GM12878 (cell line): ENCODE results near the gene SHC1. TPM values are rescaled to one million over a fixed set of nuclear protein-coding genes. Genes with fewer than 3 reads are reported as not detected.
A peak's percentile ranks its signal among the peaks of the same experiment; 100 is the strongest.

Source experiments
- ATF2 ChIP-seq: IDR thresholded peaks from 2 replicates; pipeline ENCODE4 v1.6.1; 2012; ENCODE audit warnings: low read length, inconsistent platforms
- EED ChIP-seq: sonication (generic); IDR thresholded peaks from 2 replicates; pipeline ENCODE4 v1.6.1; 2016; ENCODE audit warnings: antibody characterized with exemption, low read depth
- ETV6 ChIP-seq, 2 experiments: fragments of 450-650 bp in 1 of 2; IDR thresholded peaks in 1 of 2; conservative IDR thresholded peaks in 1 of 2; 2 replicates each; pipeline ENCODE4 v1.6.1; 2014; ENCODE audit warnings: antibody characterized with exemption in 1 of 2, borderline replicate concordance in 1 of 2, low read depth in 1 of 2, mild to moderate bottlenecking in 1 of 2, moderate library complexity in 1 of 2
- MEF2A ChIP-seq: IDR thresholded peaks from 2 replicates; pipeline ENCODE4 v1.6.1; 2011; ENCODE audit warnings: low read depth, mild to moderate bottlenecking, low read length, moderate library complexity; ENCODE audit not compliant: insufficient read depth
- SIN3A ChIP-seq: IDR thresholded peaks from 2 replicates; pipeline ENCODE4 v1.6.1; 2012; ENCODE audit warnings: low read depth, low read length, improper control_type of control experiment
- SIX5 ChIP-seq: IDR thresholded peaks from 2 replicates; pipeline ENCODE4 v1.6.1; 2011; ENCODE audit warnings: mild to moderate bottlenecking, low read depth, low read length, moderate library complexity; ENCODE audit not compliant: severe bottlenecking
- SMAD5 ChIP-seq: IDR thresholded peaks from 2 replicates; pipeline ENCODE4 v1.6.1; 2016; ENCODE audit warnings: antibody characterized with exemption, low read depth
- TCF12 ChIP-seq: IDR thresholded peaks from 2 replicates; pipeline ENCODE4 v1.6.1; 2011; ENCODE audit warnings: low read depth, mild to moderate bottlenecking, low read length
- ZNF217 ChIP-seq: fragments of 450-650 bp; IDR thresholded peaks from 2 replicates; pipeline ENCODE4 v1.6.1; 2017; ENCODE audit warnings: antibody characterized with exemption, mild to moderate bottlenecking
- polyA plus RNA-seq, 11 experiments: library from polyadenylated mRNA; depleted of rRNA in 4 of 11; unstranded in 6 of 11; stranded (reverse) in 5 of 11; fragments of >200 nt; fragmentation: Nextera tagmentation in 4 of 11; fragmentation: Illumina TruSeq in 1 of 11; extraction: Ambion mirVana in 4 of 11; extraction: Trizol in 1 of 11; gene quantifications; 1 replicate in 1 of 11; 2 replicates in 10 of 11; pipeline versions ENCODE4 v1.2.1 to v1.2.3, GENCODE V29; 2011 to 2016; ENCODE audit warnings: inconsistent platforms in 2 of 11, missing spikeins in 2 of 11, low read depth in 1 of 11
- total RNA-seq, 4 experiments: library from RNA; depleted of rRNA in 3 of 4; stranded (reverse); fragments of >200 nt in 3 of 4; fragmentation: Illumina TruSeq in 1 of 4; extraction: Trizol in 1 of 4; gene quantifications; 2 replicates each; pipeline versions ENCODE4 v1.2.1 to v1.2.3, GENCODE V29; 2013 to 2021
- TF ChIP-seq, protein P1 (sequence below): fragments of 450-650 bp; formaldehyde crosslinking; IDR thresholded peaks from 2 replicates; pipeline ENCODE4 v1.4.0; 2020; ENCODE audit warnings: mild to moderate bottlenecking, moderate library complexity
- TF ChIP-seq, protein P2 (sequence below): fragments of 150-350 bp; IDR thresholded peaks from 2 replicates; pipeline ENCODE4 v1.6.1; 2016; ENCODE audit warnings: low read depth, low read length
- TF ChIP-seq, protein P3 (sequence below): IDR thresholded peaks from 2 replicates; pipeline ENCODE4 v1.6.1; 2011; ENCODE audit warnings: borderline replicate concordance, low read depth, mild to moderate bottlenecking, moderate library complexity, mixed read lengths, low read length; ENCODE audit not compliant: insufficient read depth; ENCODE audit errors: extremely low read length
- TF ChIP-seq, protein P4 (sequence below): fragments of 450-650 bp; IDR thresholded peaks from 2 replicates; pipeline ENCODE4 v1.6.1; 2016; ENCODE audit warnings: mild to moderate bottlenecking, moderate library complexity, borderline replicate concordance

The SHC1 gene
- total and polyA plus RNA-seq, 10 of the 15 experiments (the other 5 are each of a cell fraction or from before 2014, with no cell fraction given): 2.6 to 49.3 (median 25.2) TPM

GRCh38 chr1:155017041-155017945, 46.7 kb upstream of the SHC1 start (continued):
- TF ChIP-seq ATF2 (no peak), SIN3A (peak; percentile 65; the same call in 1 of the 2 replicates), ZNF217 (0 out of 2 replicates have a peak, but pooled peaks have one; percentile 62), SMAD5 (no peak), EED (peak; percentile 76; the same call in 1 of the 2 replicates), MEF2A (0 out of 2 replicates have a peak, but pooled peaks have one; percentile 46), ETV6 (conservative IDR thresholded peaks at IDR 0.05 in 1 of 2, IDR thresholded peaks at IDR 0.05 in 1 of 2; ENCODE audit: borderline replicate concordance in 1 of 2, low read depth in 1 of 2) (peak in 1 of 2 experiments; percentile 35; a peak in 1 of 4 replicates), TCF12 (peak; percentile 80), SIX5 (no peak)
- TF ChIP-seq, protein P1, sequence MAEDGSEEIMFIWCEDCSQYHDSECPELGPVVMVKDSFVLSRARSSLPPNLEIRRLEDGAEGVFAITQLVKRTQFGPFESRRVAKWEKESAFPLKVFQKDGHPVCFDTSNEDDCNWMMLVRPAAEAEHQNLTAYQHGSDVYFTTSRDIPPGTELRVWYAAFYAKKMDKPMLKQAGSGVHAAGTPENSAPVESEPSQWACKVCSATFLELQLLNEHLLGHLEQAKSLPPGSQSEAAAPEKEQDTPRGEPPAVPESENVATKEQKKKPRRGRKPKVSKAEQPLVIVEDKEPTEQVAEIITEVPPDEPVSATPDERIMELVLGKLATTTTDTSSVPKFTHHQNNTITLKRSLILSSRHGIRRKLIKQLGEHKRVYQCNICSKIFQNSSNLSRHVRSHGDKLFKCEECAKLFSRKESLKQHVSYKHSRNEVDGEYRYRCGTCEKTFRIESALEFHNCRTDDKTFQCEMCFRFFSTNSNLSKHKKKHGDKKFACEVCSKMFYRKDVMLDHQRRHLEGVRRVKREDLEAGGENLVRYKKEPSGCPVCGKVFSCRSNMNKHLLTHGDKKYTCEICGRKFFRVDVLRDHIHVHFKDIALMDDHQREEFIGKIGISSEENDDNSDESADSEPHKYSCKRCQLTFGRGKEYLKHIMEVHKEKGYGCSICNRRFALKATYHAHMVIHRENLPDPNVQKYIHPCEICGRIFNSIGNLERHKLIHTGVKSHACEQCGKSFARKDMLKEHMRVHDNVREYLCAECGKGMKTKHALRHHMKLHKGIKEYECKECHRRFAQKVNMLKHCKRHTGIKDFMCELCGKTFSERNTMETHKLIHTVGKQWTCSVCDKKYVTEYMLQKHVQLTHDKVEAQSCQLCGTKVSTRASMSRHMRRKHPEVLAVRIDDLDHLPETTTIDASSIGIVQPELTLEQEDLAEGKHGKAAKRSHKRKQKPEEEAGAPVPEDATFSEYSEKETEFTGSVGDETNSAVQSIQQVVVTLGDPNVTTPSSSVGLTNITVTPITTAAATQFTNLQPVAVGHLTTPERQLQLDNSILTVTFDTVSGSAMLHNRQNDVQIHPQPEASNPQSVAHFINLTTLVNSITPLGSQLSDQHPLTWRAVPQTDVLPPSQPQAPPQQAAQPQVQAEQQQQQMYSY (CRISPR knock-in tag): no peak
- TF ChIP-seq, protein P2, sequence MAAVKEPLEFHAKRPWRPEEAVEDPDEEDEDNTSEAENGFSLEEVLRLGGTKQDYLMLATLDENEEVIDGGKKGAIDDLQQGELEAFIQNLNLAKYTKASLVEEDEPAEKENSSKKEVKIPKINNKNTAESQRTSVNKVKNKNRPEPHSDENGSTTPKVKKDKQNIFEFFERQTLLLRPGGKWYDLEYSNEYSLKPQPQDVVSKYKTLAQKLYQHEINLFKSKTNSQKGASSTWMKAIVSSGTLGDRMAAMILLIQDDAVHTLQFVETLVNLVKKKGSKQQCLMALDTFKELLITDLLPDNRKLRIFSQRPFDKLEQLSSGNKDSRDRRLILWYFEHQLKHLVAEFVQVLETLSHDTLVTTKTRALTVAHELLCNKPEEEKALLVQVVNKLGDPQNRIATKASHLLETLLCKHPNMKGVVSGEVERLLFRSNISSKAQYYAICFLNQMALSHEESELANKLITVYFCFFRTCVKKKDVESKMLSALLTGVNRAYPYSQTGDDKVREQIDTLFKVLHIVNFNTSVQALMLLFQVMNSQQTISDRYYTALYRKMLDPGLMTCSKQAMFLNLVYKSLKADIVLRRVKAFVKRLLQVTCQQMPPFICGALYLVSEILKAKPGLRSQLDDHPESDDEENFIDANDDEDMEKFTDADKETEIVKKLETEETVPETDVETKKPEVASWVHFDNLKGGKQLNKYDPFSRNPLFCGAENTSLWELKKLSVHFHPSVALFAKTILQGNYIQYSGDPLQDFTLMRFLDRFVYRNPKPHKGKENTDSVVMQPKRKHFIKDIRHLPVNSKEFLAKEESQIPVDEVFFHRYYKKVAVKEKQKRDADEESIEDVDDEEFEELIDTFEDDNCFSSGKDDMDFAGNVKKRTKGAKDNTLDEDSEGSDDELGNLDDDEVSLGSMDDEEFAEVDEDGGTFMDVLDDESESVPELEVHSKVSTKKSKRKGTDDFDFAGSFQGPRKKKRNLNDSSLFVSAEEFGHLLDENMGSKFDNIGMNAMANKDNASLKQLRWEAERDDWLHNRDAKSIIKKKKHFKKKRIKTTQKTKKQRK: no peak
- TF ChIP-seq, protein P3, sequence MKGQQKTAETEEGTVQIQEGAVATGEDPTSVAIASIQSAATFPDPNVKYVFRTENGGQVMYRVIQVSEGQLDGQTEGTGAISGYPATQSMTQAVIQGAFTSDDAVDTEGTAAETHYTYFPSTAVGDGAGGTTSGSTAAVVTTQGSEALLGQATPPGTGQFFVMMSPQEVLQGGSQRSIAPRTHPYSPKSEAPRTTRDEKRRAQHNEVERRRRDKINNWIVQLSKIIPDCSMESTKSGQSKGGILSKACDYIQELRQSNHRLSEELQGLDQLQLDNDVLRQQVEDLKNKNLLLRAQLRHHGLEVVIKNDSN: no peak
- TF ChIP-seq, protein P4, sequence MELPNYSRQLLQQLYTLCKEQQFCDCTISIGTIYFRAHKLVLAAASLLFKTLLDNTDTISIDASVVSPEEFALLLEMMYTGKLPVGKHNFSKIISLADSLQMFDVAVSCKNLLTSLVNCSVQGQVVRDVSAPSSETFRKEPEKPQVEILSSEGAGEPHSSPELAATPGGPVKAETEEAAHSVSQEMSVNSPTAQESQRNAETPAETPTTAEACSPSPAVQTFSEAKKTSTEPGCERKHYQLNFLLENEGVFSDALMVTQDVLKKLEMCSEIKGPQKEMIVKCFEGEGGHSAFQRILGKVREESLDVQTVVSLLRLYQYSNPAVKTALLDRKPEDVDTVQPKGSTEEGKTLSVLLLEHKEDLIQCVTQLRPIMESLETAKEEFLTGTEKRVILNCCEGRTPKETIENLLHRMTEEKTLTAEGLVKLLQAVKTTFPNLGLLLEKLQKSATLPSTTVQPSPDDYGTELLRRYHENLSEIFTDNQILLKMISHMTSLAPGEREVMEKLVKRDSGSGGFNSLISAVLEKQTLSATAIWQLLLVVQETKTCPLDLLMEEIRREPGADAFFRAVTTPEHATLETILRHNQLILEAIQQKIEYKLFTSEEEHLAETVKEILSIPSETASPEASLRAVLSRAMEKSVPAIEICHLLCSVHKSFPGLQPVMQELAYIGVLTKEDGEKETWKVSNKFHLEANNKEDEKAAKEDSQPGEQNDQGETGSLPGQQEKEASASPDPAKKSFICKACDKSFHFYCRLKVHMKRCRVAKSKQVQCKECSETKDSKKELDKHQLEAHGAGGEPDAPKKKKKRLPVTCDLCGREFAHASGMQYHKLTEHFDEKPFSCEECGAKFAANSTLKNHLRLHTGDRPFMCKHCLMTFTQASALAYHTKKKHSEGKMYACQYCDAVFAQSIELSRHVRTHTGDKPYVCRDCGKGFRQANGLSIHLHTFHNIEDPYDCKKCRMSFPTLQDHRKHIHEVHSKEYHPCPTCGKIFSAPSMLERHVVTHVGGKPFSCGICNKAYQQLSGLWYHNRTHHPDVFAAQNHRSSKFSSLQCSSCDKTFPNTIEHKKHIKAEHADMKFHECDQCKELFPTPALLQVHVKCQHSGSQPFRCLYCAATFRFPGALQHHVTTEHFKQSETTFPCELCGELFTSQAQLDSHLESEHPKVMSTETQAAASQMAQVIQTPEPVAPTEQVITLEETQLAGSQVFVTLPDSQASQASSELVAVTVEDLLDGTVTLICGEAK: no peak
